DND-41 (cell line): ENCODE results near the gene STX1B.
"Not testable (repeated sequence)": the region's sequence is repeated elsewhere in the genome, so short reads cannot be mapped to it uniquely, and the experiment has no call there.

Experiments
- CTCF ChIP-seq: IDR thresholded peaks from 2 replicates; pipeline ENCODE4 v1.5.1; 2012; ENCODE audit warnings: borderline replicate concordance, low read length, moderate library complexity, mild to moderate bottlenecking; ENCODE audit not compliant: poor library complexity, severe bottlenecking; ENCODE audit errors: extremely low read depth
- EZH2 ChIP-seq: IDR thresholded peaks from 3 replicates; pipeline ENCODE4 v1.6.1; 2012; ENCODE audit warnings: borderline replicate concordance, low read depth, mild to moderate bottlenecking, moderate library complexity, low read length, inconsistent platforms; ENCODE audit not compliant: severe bottlenecking

GRCh38 chr16:30939571-30939970 lies 70.9 kb downstream of the STX1B start:
- not testable (repeated sequence) for TF ChIP-seq CTCF, EZH2
